HG02798 (cell line): ENCODE results near the gene DNM2.

ENCODE experiments used
- ATAC-seq: cut with Tn5 transposase; IDR thresholded peaks from one replicate; pipeline ENCODE4 v1.9.1; 2021; ENCODE audit warnings: mild to moderate bottlenecking; ENCODE audit not compliant: unreplicated experiment, poor library complexity

The DNM2 gene

GRCh38 chr19:10688545-10689280 is 29.2 kb upstream of the DNM2 start:
- no peak for ATAC-seq

GRCh38 chr19:10690341-10690781 is 27.5 kb upstream of the DNM2 start:
- ATAC-seq: no peak

GRCh38 chr19:10691178-10691881 is 26.5 kb upstream of the DNM2 start:
- ATAC-seq: no peak

- ATAC-seq: no peak
Observed at GRCh38 chr19:10691883-10692282, 26.0 kb upstream of the DNM2 start.

DNA sequence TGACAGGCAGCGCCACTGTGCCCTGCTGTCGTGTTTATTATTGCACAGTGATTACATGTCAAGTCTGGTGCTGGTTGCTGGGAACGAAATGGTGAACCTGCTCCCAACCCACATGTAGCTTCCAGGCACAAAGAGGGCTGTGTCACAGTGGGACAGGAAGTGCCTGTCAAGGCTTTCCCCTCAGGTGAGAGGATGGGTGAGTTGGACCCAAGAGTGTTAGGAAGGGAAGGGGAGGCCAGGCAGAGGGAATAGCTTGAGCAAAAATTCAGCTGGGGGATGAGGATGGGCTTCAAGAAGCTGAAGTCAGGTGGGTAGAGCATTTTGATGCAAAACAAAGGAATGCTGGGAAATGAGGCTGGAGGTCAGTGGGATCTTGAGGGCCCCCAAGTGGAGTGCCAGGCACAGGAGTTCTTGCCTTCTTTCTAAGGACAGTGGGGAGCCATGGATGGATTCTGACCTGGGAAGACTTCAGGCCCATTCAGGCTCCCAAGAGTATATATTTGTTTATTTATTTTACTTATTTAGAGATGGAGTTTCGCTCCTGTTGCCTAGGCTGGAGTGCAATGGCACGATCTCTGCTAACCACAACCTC is 25.1 kb upstream of the DNM2 start:
- no peak for ATAC-seq

GRCh38 chr19:10694706-10695307 is 23.1 kb upstream of the DNM2 start:
- no peak for ATAC-seq

DNA sequence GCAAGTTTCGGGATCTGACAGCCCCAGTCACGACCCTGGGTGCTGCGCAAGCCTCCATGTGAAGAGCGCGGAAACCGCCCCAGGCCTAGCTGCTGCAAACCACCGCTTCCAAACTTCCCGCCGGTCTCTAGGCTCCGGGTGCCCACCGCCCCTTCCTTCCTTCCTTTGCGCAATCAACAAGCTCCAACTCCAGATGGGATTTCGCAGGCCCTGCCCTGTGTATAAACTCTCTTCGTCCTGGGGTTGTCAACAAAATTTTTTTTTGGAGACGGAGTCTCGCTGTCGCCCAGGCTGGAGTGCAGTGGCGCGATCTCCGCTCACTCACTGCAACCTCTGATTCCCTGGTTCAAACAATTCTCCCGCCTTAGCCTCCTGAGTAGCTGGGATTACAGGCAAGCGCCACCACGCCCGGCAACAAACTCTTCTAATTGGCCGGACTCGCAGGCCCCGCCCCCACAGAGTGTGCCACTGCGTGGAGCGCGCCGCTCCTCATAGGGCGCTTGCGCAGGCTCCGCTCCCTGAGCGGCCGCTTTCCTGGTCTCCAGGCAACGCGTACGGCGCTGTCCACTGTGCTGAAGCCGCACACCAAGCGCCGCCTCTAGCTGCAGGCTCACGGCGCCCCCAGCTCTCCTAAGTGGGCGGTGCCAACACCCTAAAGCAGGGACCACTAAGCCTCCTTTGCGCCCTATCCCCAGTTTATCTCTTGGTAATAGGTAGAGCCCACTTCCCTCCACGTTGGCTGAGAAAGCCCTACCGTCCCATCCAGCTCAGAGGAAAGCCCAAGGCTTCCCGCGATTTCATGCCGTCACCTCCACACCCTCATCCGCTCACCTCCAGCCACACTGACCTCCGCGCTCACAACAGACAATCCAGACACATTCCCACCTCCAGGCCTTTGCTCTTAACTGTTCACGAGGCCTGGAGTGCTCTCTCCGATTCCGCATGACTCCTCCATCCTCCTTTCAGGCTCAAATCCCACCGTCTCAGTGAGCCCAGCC is 22.2 kb upstream of the DNM2 start:
- peak; percentile 86 for ATAC-seq

GRCh38 chr19:10699650-10700335 is 18.1 kb upstream of the DNM2 start:
- ATAC-seq: no peak

- ATAC-seq: peak; percentile 22
Observed at GRCh38 chr19:10701955-10702525, 15.8 kb upstream of the DNM2 start.

DNA sequence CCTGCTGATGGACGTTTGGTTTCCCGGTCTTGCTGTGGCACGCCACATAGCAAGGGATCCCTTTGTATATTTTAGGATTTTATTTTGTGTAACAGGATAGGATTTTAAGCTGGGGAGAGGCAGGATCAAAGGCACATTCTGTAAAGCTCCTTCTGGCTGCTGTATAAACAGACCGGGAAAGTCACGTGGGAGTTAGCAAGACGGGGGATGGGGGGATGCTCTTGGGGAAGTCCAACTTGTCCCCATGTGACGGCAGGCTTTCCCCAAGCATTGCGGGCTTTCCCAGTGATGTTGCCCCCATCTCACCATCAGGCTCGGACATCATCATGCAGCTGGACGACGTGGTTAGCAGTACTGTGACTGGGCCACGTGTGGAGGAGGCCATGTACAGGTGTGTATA is 10.9 kb upstream of the DNM2 start:
- no peak for ATAC-seq

DNA sequence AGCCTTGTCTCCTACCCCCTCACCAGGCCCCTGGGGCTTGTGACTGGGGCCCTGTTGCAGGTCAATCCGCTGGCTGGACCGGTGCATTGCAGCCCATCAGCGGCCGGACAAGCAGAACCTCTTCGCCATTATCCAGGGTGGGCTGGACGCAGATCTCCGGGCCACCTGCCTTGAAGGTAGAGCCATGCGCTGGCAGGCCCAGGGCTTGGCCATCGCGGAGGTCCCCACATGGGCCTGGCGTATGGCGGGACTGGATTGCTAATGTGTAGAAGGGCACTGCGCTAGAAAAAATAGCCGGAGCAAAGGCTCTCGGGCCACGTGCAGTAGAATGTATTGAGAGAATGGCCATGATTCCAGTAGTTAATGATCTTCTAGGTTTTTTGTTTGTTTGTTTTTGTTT is 10.4 kb upstream of the DNM2 start:
- ATAC-seq: no peak

GRCh38 chr19:10708291-10708690 is 9.6 kb upstream of the DNM2 start:
- ATAC-seq: no peak

DNA sequence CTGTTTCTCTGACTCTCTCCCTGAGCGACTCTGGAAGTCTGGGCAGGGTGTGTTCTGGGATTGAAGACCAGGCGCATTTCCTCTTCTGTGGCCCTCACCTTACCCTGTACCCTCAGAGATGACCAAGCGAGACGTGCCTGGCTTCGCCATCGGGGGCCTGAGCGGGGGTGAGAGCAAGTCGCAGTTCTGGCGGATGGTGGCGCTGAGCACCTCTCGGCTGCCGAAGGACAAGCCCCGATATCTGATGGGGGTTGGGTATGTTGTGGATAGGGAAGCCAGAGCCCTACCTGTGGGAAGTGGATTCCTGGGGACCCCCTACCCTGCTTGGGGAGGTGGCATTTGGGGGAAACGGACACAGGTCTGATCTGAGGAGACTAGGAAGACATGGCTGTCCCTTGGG is 5.8 kb upstream of the DNM2 start:
- no peak for ATAC-seq

- ATAC-seq: no peak
Observed at GRCh38 chr19:10712754-10713153, 5.1 kb upstream of the DNM2 start.

- no peak for ATAC-seq
Observed at GRCh38 chr19:10713317-10713716, 4.6 kb upstream of the DNM2 start.

GRCh38 chr19:10717054-10717355 is 874 bp upstream of the DNM2 start:
- no peak for ATAC-seq

DNA sequence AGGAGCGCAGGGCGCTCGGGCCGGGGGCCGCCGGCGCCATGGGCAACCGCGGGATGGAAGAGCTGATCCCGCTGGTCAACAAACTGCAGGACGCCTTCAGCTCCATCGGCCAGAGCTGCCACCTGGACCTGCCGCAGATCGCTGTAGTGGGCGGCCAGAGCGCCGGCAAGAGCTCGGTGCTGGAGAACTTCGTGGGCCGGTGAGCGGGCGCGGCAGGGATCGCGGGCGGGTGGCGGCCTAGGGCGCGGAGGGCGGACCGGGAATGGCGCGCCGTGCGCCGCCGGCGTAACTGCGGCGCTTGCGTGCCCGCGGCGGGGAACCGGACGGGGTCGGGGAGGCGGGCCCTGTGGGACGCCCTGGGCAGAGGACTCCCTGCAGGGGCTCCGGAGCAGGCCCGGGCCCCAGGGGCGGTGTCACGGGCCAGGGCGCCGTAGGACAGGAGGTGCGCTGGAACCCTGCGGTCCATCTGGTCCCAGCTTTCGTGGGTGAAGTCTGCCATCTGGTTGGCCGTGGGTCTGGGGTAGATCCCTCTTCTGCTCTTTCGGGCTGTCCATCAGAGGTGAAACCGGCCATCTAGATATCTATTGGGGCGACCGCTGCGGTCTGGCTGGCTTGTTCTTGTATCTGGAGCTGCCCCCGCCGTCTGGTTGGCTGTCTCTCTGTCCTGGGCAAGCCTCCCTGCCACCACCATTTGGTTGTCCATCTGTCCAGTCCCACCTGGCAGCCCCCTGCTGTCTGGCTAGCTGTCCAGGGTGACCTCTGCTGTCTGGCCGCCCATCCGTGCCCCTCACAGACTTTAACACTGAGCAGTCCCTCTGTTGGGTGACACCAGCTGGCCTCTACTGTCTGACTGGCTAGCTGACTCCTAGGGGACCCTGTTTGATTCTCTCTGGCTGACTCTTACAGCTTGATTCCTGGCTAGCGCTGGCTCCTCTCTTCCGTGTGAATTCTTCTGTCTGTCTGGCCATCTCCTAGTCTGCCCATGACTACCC is 622 bp downstream of the DNM2 start:
- ATAC-seq: peak; percentile 10

DNA sequence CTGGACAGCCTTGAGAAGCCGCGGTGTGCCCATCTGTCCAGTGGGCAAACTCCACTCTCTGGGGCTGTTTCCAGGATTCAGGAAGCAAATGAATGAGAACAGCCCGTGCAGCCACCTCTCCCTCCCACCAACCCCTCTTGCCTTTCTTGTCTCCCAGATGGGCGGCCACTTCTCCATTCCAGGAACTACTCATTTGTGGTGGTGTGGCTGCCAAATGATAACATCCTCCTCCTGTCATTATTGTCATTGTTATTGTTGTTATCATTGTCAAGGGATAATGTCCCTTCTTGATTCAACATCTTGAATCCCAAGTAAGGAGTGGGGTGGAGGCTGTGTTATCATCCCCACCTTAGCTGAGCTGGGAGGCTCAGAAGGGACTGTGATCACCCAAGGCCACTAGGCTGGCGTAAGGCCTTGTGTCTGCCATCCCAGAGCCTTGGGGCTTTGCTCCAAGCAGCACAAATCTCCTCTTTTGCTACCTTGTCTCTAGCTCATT is 1.6 kb downstream of the DNM2 start:
- ATAC-seq: no peak
